GM20000 (cell line): ENCODE data around the gene FAXDC2.

ENCODE experiments used
- DNase-seq: peaks from one replicate; pipeline ENCODE4 v3.0.0; 2012; ENCODE audit warnings: low spot score
- TF ChIP-seq, protein P1 (sequence below): IDR thresholded peaks from 2 replicates; pipeline ENCODE4 v1.5.1; 2012; ENCODE audit warnings: mild to moderate bottlenecking, control low read depth; ENCODE audit errors: extremely low read depth, missing control alignments

The FAXDC2 gene

DNA sequence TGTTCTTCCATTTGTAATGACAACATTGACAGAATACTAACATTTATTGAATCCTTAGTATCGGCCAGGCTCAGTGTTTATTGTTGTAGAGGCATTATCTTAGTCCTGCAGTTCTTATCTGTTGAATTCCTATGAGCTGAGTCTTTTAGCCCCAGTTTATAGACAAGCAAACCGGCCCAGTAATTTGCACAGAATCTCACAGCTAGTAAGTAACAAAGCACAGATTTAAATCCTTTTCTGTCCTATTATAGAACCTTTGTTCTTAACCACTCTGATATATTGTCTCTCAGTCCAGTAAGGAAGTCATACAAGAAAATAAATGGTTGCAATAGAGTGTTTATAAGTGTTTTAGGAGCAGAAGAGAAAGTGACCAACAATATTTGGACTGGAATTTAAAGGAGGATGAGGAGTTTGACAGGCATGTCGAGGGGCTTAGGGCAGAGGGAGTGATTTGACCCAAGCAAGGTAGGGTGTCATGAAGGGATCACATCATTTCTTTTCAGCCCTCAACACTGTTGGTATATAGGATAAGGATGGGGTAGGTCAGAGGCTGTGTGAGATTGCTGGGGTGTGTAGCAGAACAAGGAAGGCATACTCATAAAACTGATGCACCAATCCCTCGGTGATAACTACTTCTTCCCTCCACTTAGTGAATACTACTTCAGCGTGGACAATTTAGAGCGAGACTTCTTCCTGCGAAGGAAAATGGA, 55.7 kb downstream of the FAXDC2 start:
- TF ChIP-seq, protein P1, sequence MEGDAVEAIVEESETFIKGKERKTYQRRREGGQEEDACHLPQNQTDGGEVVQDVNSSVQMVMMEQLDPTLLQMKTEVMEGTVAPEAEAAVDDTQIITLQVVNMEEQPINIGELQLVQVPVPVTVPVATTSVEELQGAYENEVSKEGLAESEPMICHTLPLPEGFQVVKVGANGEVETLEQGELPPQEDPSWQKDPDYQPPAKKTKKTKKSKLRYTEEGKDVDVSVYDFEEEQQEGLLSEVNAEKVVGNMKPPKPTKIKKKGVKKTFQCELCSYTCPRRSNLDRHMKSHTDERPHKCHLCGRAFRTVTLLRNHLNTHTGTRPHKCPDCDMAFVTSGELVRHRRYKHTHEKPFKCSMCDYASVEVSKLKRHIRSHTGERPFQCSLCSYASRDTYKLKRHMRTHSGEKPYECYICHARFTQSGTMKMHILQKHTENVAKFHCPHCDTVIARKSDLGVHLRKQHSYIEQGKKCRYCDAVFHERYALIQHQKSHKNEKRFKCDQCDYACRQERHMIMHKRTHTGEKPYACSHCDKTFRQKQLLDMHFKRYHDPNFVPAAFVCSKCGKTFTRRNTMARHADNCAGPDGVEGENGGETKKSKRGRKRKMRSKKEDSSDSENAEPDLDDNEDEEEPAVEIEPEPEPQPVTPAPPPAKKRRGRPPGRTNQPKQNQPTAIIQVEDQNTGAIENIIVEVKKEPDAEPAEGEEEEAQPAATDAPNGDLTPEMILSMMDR: no peak
- no peak for DNase-seq

DNA sequence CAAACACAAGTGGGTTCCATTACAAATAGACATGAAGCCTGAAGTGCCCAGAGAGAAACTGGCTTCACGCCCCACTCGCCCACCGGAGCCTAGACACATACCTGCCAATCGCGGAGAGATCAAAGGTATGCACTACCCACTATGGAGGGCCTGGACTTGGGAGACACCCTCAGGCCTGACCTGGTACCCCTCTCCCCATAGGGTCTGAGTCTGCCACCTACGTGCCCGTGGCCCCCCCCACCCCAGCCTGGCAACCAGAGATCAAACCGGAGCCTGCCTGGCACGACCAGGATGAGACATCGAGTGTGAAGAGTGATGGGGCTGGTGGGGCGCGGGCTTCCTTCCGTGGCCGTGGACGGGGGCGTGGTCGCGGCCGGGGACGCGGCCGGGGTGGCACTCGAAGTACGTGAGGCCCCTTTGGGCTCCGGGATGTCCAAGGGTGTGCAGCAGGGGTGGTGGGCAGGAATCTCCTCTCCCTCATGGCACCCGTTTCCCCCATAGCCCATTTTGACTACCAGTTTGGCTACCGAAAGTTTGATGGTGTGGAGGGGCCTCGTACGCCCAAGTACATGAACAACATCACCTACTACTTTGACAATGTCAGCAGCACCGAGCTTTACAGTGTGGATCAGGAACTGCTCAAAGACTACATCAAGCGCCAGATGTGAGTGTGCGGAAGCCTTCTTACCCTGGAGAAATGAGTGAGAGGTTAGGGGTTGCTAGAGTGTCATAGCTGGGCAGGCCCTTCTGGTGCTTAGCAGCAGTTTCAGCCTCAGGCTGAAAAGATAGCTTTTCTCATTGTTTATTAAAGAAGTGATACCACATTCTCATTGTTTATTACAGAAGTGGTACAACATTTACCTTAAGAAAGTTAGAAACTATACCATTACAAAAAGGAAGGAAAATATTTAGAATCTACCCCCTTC, 56.5 kb downstream of the FAXDC2 start:
- DNase-seq: no peak
- TF ChIP-seq, protein P1: no peak

GRCh38 chr5:154791535-154791934, 58.9 kb downstream of the FAXDC2 start:
- DNase-seq: no peak
- TF ChIP-seq, protein P1: no peak

DNA sequence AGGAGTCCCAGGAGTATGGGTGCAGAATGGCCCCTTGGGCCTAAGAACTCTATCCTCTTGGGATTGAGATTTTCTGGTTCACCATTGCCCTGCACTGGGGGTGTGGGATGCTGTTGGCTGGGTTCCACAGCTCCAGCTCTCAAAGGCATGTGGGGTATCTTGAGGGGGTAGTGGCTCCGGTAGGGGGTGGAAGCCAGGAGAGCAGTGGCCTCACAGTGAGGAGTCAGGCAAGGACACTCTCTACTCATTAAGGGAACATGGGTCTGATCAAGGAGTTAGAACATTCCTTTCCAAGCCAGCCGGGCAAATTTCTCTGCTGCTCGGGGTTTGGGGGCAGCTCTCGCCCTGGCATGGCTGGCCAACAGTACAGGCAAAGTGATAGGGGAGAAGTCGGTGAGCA, 62.2 kb downstream of the FAXDC2 start:
- TF ChIP-seq, protein P1: no peak
- DNase-seq: no peak

- TF ChIP-seq, protein P1: no peak
- no peak for DNase-seq
These were observed 64.0 kb downstream of the FAXDC2 start for GRCh38 chr5:154786414-154786813.

- no peak for DNase-seq
- TF ChIP-seq, protein P1: no peak
These were observed 65.5 kb downstream of the FAXDC2 start for GRCh38 chr5:154784856-154785255.
